MCF 10A (cell line): ENCODE results near the gene NFATC1. TPM values are rescaled to one million over a fixed set of nuclear protein-coding genes. Genes with fewer than 3 reads are reported as not detected.

Source experiments
- BruUV-seq: library from RNA; stranded (reverse); fragments of 400-500 nt; replicated peaks from 2 replicates; lab custom pipeline; 2021; lab: Mats Ljungman, UMichigan
- CTCF ChIA-PET: fragments of 300-600 bp; sonication (Branson Sonifier 250); formaldehyde crosslinking; extraction: SDS; loops from one replicate; lab custom pipeline; 2021; ENCODE audit warnings: antibody characterized with exemption, inconsistent platforms; lab: Yijun Ruan, JAX
- POLR2A ChIA-PET: fragments of 300-600, 350-650 bp; sonication (Branson Sonifier 250); formaldehyde crosslinking; extraction: SDS; loops from one replicate; lab custom pipeline; 2020; ENCODE audit warnings: antibody characterized with exemption, inconsistent platforms; lab: Yijun Ruan, JAX
- DNase-seq: peaks from one replicate; pipeline ENCODE4 v3.0.0-alpha.2; 2018; ENCODE audit not compliant: unreplicated experiment
- H3K27ac Mint-ChIP-seq: one replicate; pipeline ENCODE4 v1.8.0; 2022; ENCODE audit warnings: mild to moderate bottlenecking, low read depth, mixed read lengths; ENCODE audit not compliant: unreplicated experiment
- H3K27me3 Mint-ChIP-seq: one replicate; pipeline ENCODE4 v1.8.0; 2022; ENCODE audit warnings: mixed read lengths; ENCODE audit not compliant: insufficient read depth, unreplicated experiment
- H3K36me3 Mint-ChIP-seq: one replicate; pipeline ENCODE4 v1.8.0; 2022; ENCODE audit warnings: mild to moderate bottlenecking, moderate library complexity, mixed read lengths; ENCODE audit not compliant: insufficient read depth, unreplicated experiment
- H3K4me1 Mint-ChIP-seq: one replicate; pipeline ENCODE4 v1.8.0; 2022; ENCODE audit warnings: mixed read lengths; ENCODE audit not compliant: insufficient read depth, unreplicated experiment
- H3K4me3 Mint-ChIP-seq: one replicate; pipeline ENCODE4 v1.8.0; 2022; ENCODE audit warnings: mild to moderate bottlenecking, moderate library complexity, mixed read lengths; ENCODE audit not compliant: unreplicated experiment
- H3K9me3 Mint-ChIP-seq: one replicate; pipeline ENCODE4 v1.8.0; 2022; ENCODE audit warnings: mixed read lengths; ENCODE audit not compliant: unreplicated experiment
- CTCF ChIP-seq: fragments of 200-600 bp; IDR thresholded peaks from one replicate; pipeline ENCODE4 v1.8.0; 2022; ENCODE audit warnings: antibody characterized with exemption, mild to moderate bottlenecking; ENCODE audit not compliant: unreplicated experiment
- intact Hi-C: fragments of 100-400 bp; cut with micrococcal nuclease; formaldehyde crosslinking; loops from 2 replicates; pipeline ENCODE4 v1.14.1; 2022
- total RNA-seq: library from RNA; stranded (reverse); gene quantifications from 2 replicates; pipeline ENCODE4 v1.2.3, GENCODE V29; 2022

The NFATC1 gene
- total RNA-seq, 1 experiment from 2014 or later, result 2.0 TPM

DNA sequence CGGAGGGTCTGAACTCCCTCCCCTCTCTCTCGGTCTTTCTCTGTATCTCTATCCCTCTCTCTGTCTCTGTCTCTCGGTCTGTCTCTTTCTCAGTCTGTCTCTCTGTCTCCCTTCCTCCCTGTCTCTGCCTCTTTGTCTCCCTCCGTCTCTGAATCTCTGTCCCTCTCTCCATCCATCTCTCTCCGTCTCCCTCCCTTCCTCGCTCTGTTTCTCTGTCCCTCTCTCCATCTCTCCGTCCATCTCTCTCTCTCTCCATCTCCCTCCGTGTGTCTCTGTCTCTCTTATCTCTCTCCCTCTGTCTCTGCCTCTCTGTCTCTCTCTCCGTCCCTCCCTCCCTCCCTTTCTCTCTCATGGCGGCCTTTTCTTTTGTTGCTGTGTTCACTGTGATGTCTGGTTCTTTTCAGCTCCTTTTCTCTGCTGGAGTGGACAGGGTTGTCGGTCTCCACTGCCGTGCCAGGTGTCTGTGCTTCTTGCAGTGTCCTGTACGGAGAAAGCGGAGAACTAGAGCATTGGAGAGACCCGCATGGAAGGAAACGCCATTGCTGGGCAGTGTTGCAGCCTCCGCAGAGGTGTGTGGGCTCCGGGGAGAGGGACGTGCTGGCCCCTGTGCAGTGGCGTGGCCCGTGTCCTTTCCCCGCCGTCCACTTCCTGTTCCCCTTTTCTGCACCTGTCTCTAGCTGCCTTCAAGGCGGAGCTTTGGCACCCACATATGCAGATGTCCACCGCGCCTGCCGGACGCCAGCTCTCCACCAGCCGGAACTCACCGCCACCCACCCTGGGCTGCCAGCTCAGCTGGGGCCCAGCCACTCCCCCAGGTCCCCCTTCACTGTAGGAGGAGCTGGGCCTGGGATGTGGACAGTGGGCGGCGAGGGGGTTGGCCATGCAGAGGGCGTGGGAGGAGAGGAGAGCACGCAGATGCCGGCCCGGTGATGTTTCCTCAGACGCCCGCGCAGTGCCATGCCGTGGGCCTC, 113.1 kb downstream of the NFATC1 start:
- BruUV-seq, result no TSS peak
- no peak overlapping the region for H3K4me3 Mint-ChIP-seq

GRCh38 chr18:79509536-79509930, 113.8 kb downstream of the NFATC1 start:
- POLR2A ChIA-PET, result no interaction called here
- Mint-ChIP-seq H3K4me1 (no peaks in the 10 kb centered on the region), H3K27me3 (no peaks in the 10 kb centered on the region), H3K4me3 (no peak overlapping the region), H3K36me3 (no peaks in the 10 kb centered on the region), H3K9me3 (peaks cover 18% of the 10 kb centered on the region), H3K27ac (no peak overlapping the region)
- no peak for DNase-seq
- BruUV-seq, result no TSS peak
- no peak for TF ChIP-seq CTCF
- intact Hi-C loops, result no loop called here
- CTCF ChIA-PET, result interaction anchor here (0.6 kb wide), 1 partner anchor 1799 kb away, joined by 3 read pairs; no protein-coding TSS in a partner anchor

More for the DNA sequence above, 113.1 kb downstream of the NFATC1 start:
- intact Hi-C loops, result no loop called here
- DNase-seq, result no peak
- TF ChIP-seq CTCF, result no peak
- POLR2A ChIA-PET, result interaction anchor here (1.0 kb wide), 1 partner anchor 9 kb away, joined by 3 read pairs; no protein-coding TSS in a partner anchor
- CTCF ChIA-PET, result interaction anchor here (1.2 kb wide), 1 partner anchor 130 kb away, joined by 5 read pairs; no protein-coding TSS in a partner anchor
- H3K9me3 Mint-ChIP-seq, result peaks cover 25% of the 10 kb centered on the region
- H3K36me3 Mint-ChIP-seq, result no peaks in the 10 kb centered on the region
- no peaks in the 10 kb centered on the region for H3K4me1 Mint-ChIP-seq
- no peaks in the 10 kb centered on the region for H3K27me3 Mint-ChIP-seq
- H3K27ac Mint-ChIP-seq, result no peak overlapping the region

GRCh38 chr18:79510046-79510685, 114.4 kb downstream of the NFATC1 start:
- TF ChIP-seq CTCF, result no peak
- DNase-seq, result no peak
- ChIA-PET CTCF (interaction anchor here (0.6 kb wide), 1 partner anchor 1799 kb away, joined by 3 read pairs; no protein-coding TSS in a partner anchor), POLR2A (no interaction called here)
- Mint-ChIP-seq H3K4me1 (no peaks in the 10 kb centered on the region), H3K27ac (no peak overlapping the region), H3K27me3 (no peaks in the 10 kb centered on the region), H3K4me3 (no peak overlapping the region), H3K9me3 (peaks cover 17% of the 10 kb centered on the region), H3K36me3 (no peaks in the 10 kb centered on the region)
- intact Hi-C loops, result no loop called here
- BruUV-seq, result no TSS peak

- Mint-ChIP-seq H3K9me3 (peaks cover 17% of the 10 kb centered on the region), H3K27me3 (no peaks in the 10 kb centered on the region), H3K27ac (no peak overlapping the region), H3K4me1 (no peaks in the 10 kb centered on the region), H3K36me3 (no peaks in the 10 kb centered on the region), H3K4me3 (no peak overlapping the region)
- no peak for TF ChIP-seq CTCF
- intact Hi-C loops, result no loop called here
- CTCF ChIA-PET, result no interaction called here
- POLR2A ChIA-PET, result no interaction called here
- BruUV-seq, result no TSS peak
- no peak for DNase-seq
Observed at GRCh38 chr18:79510731-79511241, 115.1 kb downstream of the NFATC1 start.
